Epithelial cell of esophagus (primary cell): ENCODE results near the gene NR5A2.

Experiments used
- DNase-seq: peaks from one replicate; pipeline ENCODE4 v3.0.0; 2010; ENCODE audit warnings: low read depth
- H3K4me3 ChIP-seq: 2 replicates; pipeline ENCODE4 v1.5.1; 2011; ENCODE audit warnings: mild to moderate bottlenecking, low read length, control low read depth
- CTCF ChIP-seq: IDR thresholded peaks from 2 replicates; pipeline ENCODE4 v1.5.1; 2011; ENCODE audit warnings: low read depth, mild to moderate bottlenecking, low read length, control low read depth, inconsistent platforms; ENCODE audit not compliant: insufficient read depth; ENCODE audit errors: missing control alignments

Gene NR5A2

DNA sequence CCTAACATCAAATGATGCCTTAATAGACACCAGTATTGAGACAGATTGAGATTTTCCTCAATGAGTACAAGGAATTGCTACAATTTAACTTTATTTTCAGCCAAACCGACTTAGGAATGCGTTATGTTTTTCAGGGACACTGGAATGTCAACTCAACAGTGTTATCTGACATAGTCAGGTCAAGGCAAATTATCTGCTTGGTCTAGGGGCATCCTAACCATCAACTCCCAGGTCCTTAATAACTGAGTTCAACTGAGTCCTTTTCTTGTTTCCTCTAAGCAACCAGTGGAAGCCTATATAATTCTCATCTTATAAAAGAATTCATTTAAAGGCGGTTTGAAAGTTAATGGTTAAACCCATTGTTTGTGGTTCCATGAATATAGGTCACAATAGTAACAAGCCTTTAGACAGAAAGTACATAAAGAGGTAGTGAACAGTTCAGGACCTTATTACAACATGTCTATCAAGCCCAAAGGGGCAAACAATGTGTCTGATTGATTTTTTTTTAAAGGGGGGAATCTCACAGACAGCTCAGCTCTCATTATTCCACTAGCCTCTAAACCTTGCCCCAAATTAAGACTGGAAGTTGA lies 32.3 kb upstream of the NR5A2 start:
- no peak for DNase-seq
- TF ChIP-seq CTCF: no peak

GRCh38 chr1:200005165-200005564 lies 22.3 kb upstream of the NR5A2 start:
- H3K4me3 ChIP-seq: no peak overlapping the region
- no peak for TF ChIP-seq CTCF
- peak; percentile 6 for DNase-seq

More for the DNA sequence above, 32.3 kb upstream of the NR5A2 start:
- H3K4me3 ChIP-seq: no peak overlapping the region

DNA sequence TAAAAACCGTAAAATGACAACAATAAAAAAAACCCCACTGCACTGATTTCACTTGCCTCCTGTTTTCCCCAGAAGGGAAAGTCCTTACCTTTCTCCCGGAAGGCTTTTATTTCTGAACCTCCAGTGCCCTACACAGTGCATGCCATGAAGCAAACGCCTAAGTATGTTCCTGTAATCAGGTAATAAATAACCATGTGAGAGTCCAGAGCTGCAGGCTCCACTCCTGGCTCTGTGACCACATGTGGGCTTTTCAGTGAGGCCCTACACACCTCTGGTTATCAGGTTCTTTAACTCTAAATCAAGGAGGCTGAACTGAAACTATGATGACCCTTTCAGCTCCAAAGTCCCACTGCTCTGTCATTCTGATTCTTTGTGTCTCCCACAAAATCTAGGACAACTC lies 20.8 kb upstream of the NR5A2 start:
- H3K4me3 ChIP-seq: no peak overlapping the region
- no peak for TF ChIP-seq CTCF
- DNase-seq: no peak

DNA sequence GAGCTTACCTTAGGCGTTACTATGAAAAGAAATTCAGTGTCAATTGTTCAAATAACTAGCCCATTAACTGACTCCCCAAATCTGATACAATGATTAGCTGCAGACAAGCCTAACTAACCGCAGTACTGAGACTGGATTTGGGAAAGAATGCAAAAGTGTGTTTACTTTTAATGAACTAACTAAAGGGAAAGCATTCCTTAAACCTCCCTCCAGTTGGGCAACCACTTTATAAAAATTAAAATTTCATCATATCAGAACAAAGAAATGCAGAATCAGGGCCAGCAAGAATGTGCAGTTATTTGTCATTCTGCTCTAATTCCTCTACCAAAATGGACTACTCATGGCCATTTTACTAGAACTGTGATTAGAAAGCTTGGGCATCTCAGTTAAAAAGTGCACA lies 11.7 kb upstream of the NR5A2 start:
- no peak overlapping the region for H3K4me3 ChIP-seq
- DNase-seq: no peak
- no peak for TF ChIP-seq CTCF

DNA sequence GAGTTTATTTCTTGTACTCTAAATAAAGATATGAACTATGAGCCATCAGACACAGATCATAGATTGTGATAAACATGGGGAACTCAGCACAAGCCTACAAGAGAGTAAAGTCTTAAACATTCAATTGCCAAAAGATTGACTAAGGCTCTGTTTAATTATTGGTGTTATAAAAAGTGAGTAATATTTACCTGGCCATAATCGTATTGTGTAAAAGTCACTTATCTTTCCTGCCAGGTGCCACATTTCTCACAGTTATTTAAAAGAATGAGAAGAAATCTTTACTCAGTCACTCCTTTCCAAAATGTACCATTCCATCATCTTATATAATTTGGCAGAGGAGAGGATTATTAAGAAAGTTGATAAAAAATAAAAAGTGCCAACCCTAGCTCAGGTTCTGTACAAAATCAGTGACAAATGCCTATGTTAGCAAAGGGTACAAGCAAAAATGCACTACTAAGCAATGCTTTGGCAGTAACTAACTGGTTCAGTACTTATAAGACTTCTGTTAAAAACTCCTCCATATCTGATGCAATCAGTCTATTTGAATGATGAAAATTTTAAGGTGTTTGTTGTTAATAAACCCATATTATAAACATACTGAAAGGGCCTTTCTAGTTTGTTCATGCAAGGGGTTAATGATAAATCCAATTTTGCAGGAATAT lies 5.8 kb upstream of the NR5A2 start:
- no peak overlapping the region for H3K4me3 ChIP-seq
- no peak for TF ChIP-seq CTCF
- DNase-seq: no peak

GRCh38 chr1:200022239-200022804 lies 5.2 kb upstream of the NR5A2 start:
- no peak overlapping the region for H3K4me3 ChIP-seq
- DNase-seq: no peak
- TF ChIP-seq CTCF: no peak
